ENCODE data around the gene E2F6.

The E2F6 gene

GRCh38 chr2:11430729-11431128 lies 35.2 kb downstream of the E2F6 start:
- Histone ChIP-seq H3K36me3 (ENCODE audit: control insufficient read depth, insufficient read depth, low read length) (no peaks in the 10 kb centered on the region), H3K4me1 (ENCODE audit: control insufficient read depth, insufficient read depth, low read length, poor library complexity, severe bottlenecking) (no peaks in the 10 kb centered on the region), H3K27ac (ENCODE audit: low read depth, low read length, severe bottlenecking) (no peak overlapping the region), H3K9me3 (ENCODE audit: control insufficient read depth, low read length) (no peaks in the 10 kb centered on the region), H3K4me3 (ENCODE audit: extremely low read depth, insufficient read depth, low read length, poor library complexity, severe bottlenecking) (no peak overlapping the region)
- WGBS, 2 experiments (ENCODE audit: insufficient coverage in 2 of 2), result 96 to 100% methylated on average over 5 of the region's 5 CpGs

- Histone ChIP-seq H3K9me3 (ENCODE audit: control insufficient read depth, low read length) (no peaks in the 10 kb centered on the region), H3K27ac (ENCODE audit: low read depth, low read length, severe bottlenecking) (no peak overlapping the region), H3K36me3 (ENCODE audit: control insufficient read depth, insufficient read depth, low read length) (no peaks in the 10 kb centered on the region), H3K4me1 (ENCODE audit: control insufficient read depth, insufficient read depth, low read length, poor library complexity, severe bottlenecking) (no peaks in the 10 kb centered on the region), H3K4me3 (ENCODE audit: extremely low read depth, insufficient read depth, low read length, poor library complexity, severe bottlenecking) (no peak overlapping the region)
Observed at GRCh38 chr2:11427224-11427623, 38.7 kb downstream of the E2F6 start.

- peaks cover 11% of the 10 kb centered on the region for H3K9me3 ChIP-seq (ENCODE audit: control insufficient read depth, low read length)
Observed at GRCh38 chr2:11422901-11423435, 43.0 kb downstream of the E2F6 start.

GRCh38 chr2:11422491-11422865 lies 43.5 kb downstream of the E2F6 start:
- Histone ChIP-seq H3K9me3 (ENCODE audit: control insufficient read depth, low read length) (peaks cover 16% of the 10 kb centered on the region), H3K27ac (ENCODE audit: low read depth, low read length, severe bottlenecking) (no peak overlapping the region), H3K4me1 (ENCODE audit: control insufficient read depth, insufficient read depth, low read length, poor library complexity, severe bottlenecking) (no peaks in the 10 kb centered on the region), H3K4me3 (ENCODE audit: extremely low read depth, insufficient read depth, low read length, poor library complexity, severe bottlenecking) (no peak overlapping the region), H3K36me3 (ENCODE audit: control insufficient read depth, insufficient read depth, low read length) (no peaks in the 10 kb centered on the region)
- 94 to 96% methylated on average over 2 to 5 of the region's 5 CpGs for WGBS, 2 experiments (ENCODE audit: insufficient coverage in 2 of 2)

More at GRCh38 chr2:11422901-11423435, 43.0 kb downstream of the E2F6 start:
- Histone ChIP-seq H3K4me3 (ENCODE audit: extremely low read depth, insufficient read depth, low read length, poor library complexity, severe bottlenecking) (no peak overlapping the region), H3K36me3 (ENCODE audit: control insufficient read depth, insufficient read depth, low read length) (no peaks in the 10 kb centered on the region), H3K27ac (ENCODE audit: low read depth, low read length, severe bottlenecking) (no peak overlapping the region), H3K4me1 (ENCODE audit: control insufficient read depth, insufficient read depth, low read length, poor library complexity, severe bottlenecking) (no peaks in the 10 kb centered on the region)
- WGBS, 2 experiments (ENCODE audit: insufficient coverage in 2 of 2), result 88 to 94% methylated on average over 2 to 3 of the region's 4 CpGs

GRCh38 chr2:11421863-11422490 lies 44.0 kb downstream of the E2F6 start:
- Histone ChIP-seq H3K36me3 (ENCODE audit: control insufficient read depth, insufficient read depth, low read length) (no peaks in the 10 kb centered on the region), H3K27ac (ENCODE audit: low read depth, low read length, severe bottlenecking) (no peak overlapping the region), H3K4me1 (ENCODE audit: control insufficient read depth, insufficient read depth, low read length, poor library complexity, severe bottlenecking) (no peaks in the 10 kb centered on the region), H3K4me3 (ENCODE audit: extremely low read depth, insufficient read depth, low read length, poor library complexity, severe bottlenecking) (no peak overlapping the region), H3K9me3 (ENCODE audit: control insufficient read depth, low read length) (peaks cover 21% of the 10 kb centered on the region)
- 90 to 92% methylated on average over 5 to 6 of the region's 7 CpGs for WGBS, 2 experiments (ENCODE audit: insufficient coverage in 2 of 2)

- WGBS, 2 experiments (ENCODE audit: insufficient coverage in 2 of 2), result 93 to 100% methylated on average over 4 to 7 of the region's 9 CpGs
- Histone ChIP-seq H3K27ac (ENCODE audit: low read depth, low read length, severe bottlenecking) (no peak overlapping the region), H3K4me1 (ENCODE audit: control insufficient read depth, insufficient read depth, low read length, poor library complexity, severe bottlenecking) (no peaks in the 10 kb centered on the region), H3K4me3 (ENCODE audit: extremely low read depth, insufficient read depth, low read length, poor library complexity, severe bottlenecking) (no peak overlapping the region), H3K9me3 (ENCODE audit: control insufficient read depth, low read length) (peaks cover 23% of the 10 kb centered on the region), H3K36me3 (ENCODE audit: control insufficient read depth, insufficient read depth, low read length) (no peaks in the 10 kb centered on the region)
Observed at GRCh38 chr2:11420671-11421070, 45.3 kb downstream of the E2F6 start.

- H3K4me1 ChIP-seq (ENCODE audit: control insufficient read depth, insufficient read depth, low read length, poor library complexity, severe bottlenecking), result no peaks in the 10 kb centered on the region
- 92 to 100% methylated on average over 1 to 2 of the region's 2 CpGs for WGBS, 2 experiments (ENCODE audit: insufficient coverage in 2 of 2)
- no peaks in the 10 kb centered on the region for H3K36me3 ChIP-seq (ENCODE audit: control insufficient read depth, insufficient read depth, low read length)
- no peak overlapping the region for H3K27ac ChIP-seq (ENCODE audit: low read depth, low read length, severe bottlenecking)
- H3K9me3 ChIP-seq (ENCODE audit: control insufficient read depth, low read length), result peaks cover 23% of the 10 kb centered on the region
- H3K4me3 ChIP-seq (ENCODE audit: extremely low read depth, insufficient read depth, low read length, poor library complexity, severe bottlenecking), result no peak overlapping the region
Observed at GRCh38 chr2:11420190-11420589, 45.8 kb downstream of the E2F6 start.

- H3K36me3 ChIP-seq (ENCODE audit: control insufficient read depth, insufficient read depth, low read length), result no peaks in the 10 kb centered on the region
- no peak overlapping the region for H3K27ac ChIP-seq (ENCODE audit: low read depth, low read length, severe bottlenecking)
- WGBS, 2 experiments (ENCODE audit: insufficient coverage in 2 of 2), result 91 to 94% methylated on average over 6 to 8 of the region's 8 CpGs
- H3K9me3 ChIP-seq (ENCODE audit: control insufficient read depth, low read length), result peaks cover 23% of the 10 kb centered on the region
- no peaks in the 10 kb centered on the region for H3K4me1 ChIP-seq (ENCODE audit: control insufficient read depth, insufficient read depth, low read length, poor library complexity, severe bottlenecking)
- no peak overlapping the region for H3K4me3 ChIP-seq (ENCODE audit: extremely low read depth, insufficient read depth, low read length, poor library complexity, severe bottlenecking)
Observed at GRCh38 chr2:11419781-11420180, 46.2 kb downstream of the E2F6 start.

GRCh38 chr2:11417946-11418585 lies 47.9 kb downstream of the E2F6 start:
- Histone ChIP-seq H3K9me3 (ENCODE audit: control insufficient read depth, low read length) (peaks cover 23% of the 10 kb centered on the region), H3K4me3 (ENCODE audit: extremely low read depth, insufficient read depth, low read length, poor library complexity, severe bottlenecking) (no peak overlapping the region), H3K36me3 (ENCODE audit: control insufficient read depth, insufficient read depth, low read length) (no peaks in the 10 kb centered on the region), H3K4me1 (ENCODE audit: control insufficient read depth, insufficient read depth, low read length, poor library complexity, severe bottlenecking) (no peaks in the 10 kb centered on the region), H3K27ac (ENCODE audit: low read depth, low read length, severe bottlenecking) (no peak overlapping the region)
- 62 to 65% methylated on average over 6 to 8 of the region's 8 CpGs for WGBS, 2 experiments (ENCODE audit: insufficient coverage in 2 of 2)

- H3K36me3 ChIP-seq (ENCODE audit: control insufficient read depth, insufficient read depth, low read length), result no peaks in the 10 kb centered on the region
- WGBS, 2 experiments (ENCODE audit: insufficient coverage in 2 of 2), result 83 to 100% methylated on average over 1 to 2 of the region's 2 CpGs
- no peak overlapping the region for H3K4me3 ChIP-seq (ENCODE audit: extremely low read depth, insufficient read depth, low read length, poor library complexity, severe bottlenecking)
- peaks cover 2% of the 10 kb centered on the region for H3K4me1 ChIP-seq (ENCODE audit: control insufficient read depth, insufficient read depth, low read length, poor library complexity, severe bottlenecking)
- no peak overlapping the region for H3K27ac ChIP-seq (ENCODE audit: low read depth, low read length, severe bottlenecking)
- peaks cover 23% of the 10 kb centered on the region for H3K9me3 ChIP-seq (ENCODE audit: control insufficient read depth, low read length)
Observed at GRCh38 chr2:11416931-11417330, 49.0 kb downstream of the E2F6 start.

GRCh38 chr2:11416186-11416585 lies 49.8 kb downstream of the E2F6 start:
- Histone ChIP-seq H3K27ac (ENCODE audit: low read depth, low read length, severe bottlenecking) (no peak overlapping the region), H3K36me3 (ENCODE audit: control insufficient read depth, insufficient read depth, low read length) (no peaks in the 10 kb centered on the region), H3K4me3 (ENCODE audit: extremely low read depth, insufficient read depth, low read length, poor library complexity, severe bottlenecking) (no peak overlapping the region), H3K9me3 (ENCODE audit: control insufficient read depth, low read length) (peaks cover 23% of the 10 kb centered on the region), H3K4me1 (ENCODE audit: control insufficient read depth, insufficient read depth, low read length, poor library complexity, severe bottlenecking) (peaks cover 10% of the 10 kb centered on the region)
- 91 to 100% methylated on average over 1 to 2 of the region's 2 CpGs for WGBS, 2 experiments (ENCODE audit: insufficient coverage in 2 of 2)

All from mesodermal cell (in vitro differentiated cells).